K562 (cell line): ENCODE results near the gene OPRD1. TPM values are rescaled to one million over a fixed set of nuclear protein-coding genes. Genes with fewer than 3 reads are reported as not detected.

Source experiments
- BRCA1 ChIP-seq, 2 experiments: fragments of 450-650 bp in 1 of 2; sonication (generic) in 1 of 2; formaldehyde crosslinking in 1 of 2; IDR thresholded peaks; 2 replicates each; pipeline versions ENCODE4 v1.5.0 to v1.6.1; 2017 to 2020; ENCODE audit warnings: mild to moderate bottlenecking in 1 of 2, missing genetic modification reagents in 1 of 2
- CHD4 ChIP-seq: fragments of 200-600 bp; sonication (generic); IDR thresholded peaks from 3 replicates; pipeline ENCODE4 v1.6.1; 2012; ENCODE audit warnings: low read depth, mild to moderate bottlenecking, mixed read lengths, low read length, inconsistent platforms; ENCODE audit not compliant: insufficient read depth, insufficient replicate concordance, poor library complexity, severe bottlenecking
- CHD7 ChIP-seq: fragments of 200-600 bp; sonication (generic); IDR thresholded peaks from one replicate; pipeline ENCODE4 v1.6.1; 2012; ENCODE audit warnings: mild to moderate bottlenecking, low read depth, low read length, inconsistent platforms
- FOS ChIP-seq: IDR thresholded peaks from 3 replicates; pipeline ENCODE4 v1.6.1; 2011; ENCODE audit not compliant: insufficient read length; ENCODE audit errors: extremely low read depth
- JUND ChIP-seq, 2 experiments: IDR thresholded peaks; 2 replicates in 1 of 2; 3 replicates in 1 of 2; pipeline ENCODE4 v1.6.1; 2011; ENCODE audit warnings: borderline replicate concordance in 2 of 2, low read depth in 2 of 2, low read length in 2 of 2, improper control_type of control experiment in 1 of 2, missing biosample characterization in 1 of 2, missing genetic modification characterization in 1 of 2, missing genetic modification reagents in 1 of 2
- KDM2B ChIP-seq: fragments of 250-450 bp; sonication (Bioruptor Pico); IDR thresholded peaks from 2 replicates; pipeline ENCODE4 v1.8.0; 2021; ENCODE audit warnings: mild to moderate bottlenecking, moderate library complexity
- NEUROD1 ChIP-seq: fragments of 150-350 bp; IDR thresholded peaks from 2 replicates; pipeline ENCODE4 v1.6.1; 2014; ENCODE audit warnings: borderline replicate concordance, low read length, low read depth; ENCODE audit not compliant: partially characterized antibody
- PURB ChIP-seq: sonication (generic); formaldehyde crosslinking; IDR thresholded peaks from 2 replicates; pipeline ENCODE4 v1.9.0; 2021; ENCODE audit warnings: low read depth, mild to moderate bottlenecking, missing genetic modification reagents
- RAD21 ChIP-seq, 2 experiments: fragments of 250-450 bp in 1 of 2; fragments of 450-650 bp in 1 of 2; sonication (Bioruptor Pico) in 1 of 2; formaldehyde crosslinking in 1 of 2; IDR thresholded peaks in 1 of 2; conservative IDR thresholded peaks in 1 of 2; 2 replicates each; pipeline versions ENCODE4 v1.4.0 to v1.8.0; 2020 to 2022; ENCODE audit warnings: mild to moderate bottlenecking in 2 of 2, moderate library complexity in 1 of 2
- RAD51 ChIP-seq: fragments of 450-650 bp; IDR thresholded peaks from 2 replicates; pipeline ENCODE4 v1.7.1; 2016; ENCODE audit warnings: low read depth, mild to moderate bottlenecking, borderline replicate concordance
- ZNF197 ChIP-seq: fragments of 200-800 bp; sonication (Bioruptor generic); IDR thresholded peaks from 2 replicates; pipeline ENCODE4 v1.6.1; 2016; ENCODE audit warnings: low read depth, missing genetic modification characterization, missing compliant biosample characterization
- polyA plus RNA-seq, 8 experiments: library from polyadenylated mRNA; depleted of rRNA in 4 of 8; stranded (reverse) in 5 of 8; unstranded in 3 of 8; fragments of >200 nt; fragmentation: Nextera tagmentation in 2 of 8; fragmentation: Illumina TruSeq in 1 of 8; extraction: Ambion mirVana in 2 of 8; extraction: Trizol in 1 of 8; gene quantifications; 2 replicates each; pipeline versions ENCODE4 v1.2.1 to v1.2.3, GENCODE V29; 2011 to 2014; ENCODE audit warnings: inconsistent platforms in 1 of 8, missing spikeins in 1 of 8
- total RNA-seq, 7 experiments: library from RNA; depleted of rRNA in 6 of 7; stranded (reverse); fragments of >200 nt in 6 of 7; fragmentation: Illumina TruSeq in 2 of 7; extraction: Trizol in 2 of 7; gene quantifications; 2 replicates each; pipeline versions ENCODE4 v1.2.1 to v1.2.3, GENCODE V29; 2011 to 2021; ENCODE audit warnings: low replicate concordance in 1 of 7

OPRD1 gene
- total and polyA plus RNA-seq, 9 of the 15 experiments (the other 6 are each of a cell fraction or from before 2014, with no cell fraction given) = under 0.01 to 0.03 (median under 0.01) TPM; not detected in 6

- no peak for TF ChIP-seq CHD7
- TF ChIP-seq RAD21 (CRISPR knock-in tag; conservative IDR thresholded peaks at IDR 0.05 in 1 of 2, IDR thresholded peaks at IDR 0.05 in 1 of 2) = no peak
- no peak for TF ChIP-seq CHD4
- TF ChIP-seq KDM2B (CRISPR knock-in tag) = no peak; the same call in 1 of the 2 replicates
- peak; percentile 66 for TF ChIP-seq JUND (IDR thresholded peaks at IDR 0.05; ENCODE audit: borderline replicate concordance, low read depth, low read length)
- peak; percentile 86 for TF ChIP-seq JUND (tag; IDR thresholded peaks at IDR 0.05; ENCODE audit: borderline replicate concordance, low read depth, low read length)
- peak; percentile 84 for TF ChIP-seq FOS
- TF ChIP-seq NEUROD1 = peak; percentile 69
- TF ChIP-seq RAD51 = peak; percentile 80
- TF ChIP-seq BRCA1 (IDR thresholded peaks at IDR 0.05) = no peak
- no peak for TF ChIP-seq BRCA1 (CRISPR knock-in tag; IDR thresholded peaks at IDR 0.05)
- TF ChIP-seq ZNF197 = no peak
- TF ChIP-seq PURB (CRISPR knock-in tag) = no peak
Observed at GRCh38 chr1:28886731-28887418, 74.9 kb downstream of the OPRD1 start (continued).
